Epithelial cell of proximal tubule (primary cell): ENCODE results near the gene LAMA2. TPM values are rescaled to one million over a fixed set of nuclear protein-coding genes. Genes with fewer than 3 reads are reported as not detected.
"Not testable (repeated sequence)": the region's sequence is repeated elsewhere in the genome, so short reads cannot be mapped to it uniquely, and the experiment has no call there.

ENCODE experiments used
- DNase-seq: peaks from one replicate; pipeline ENCODE4 v3.0.0-alpha.2; 2011; ENCODE audit warnings: low read depth
- H3K4me3 ChIP-seq: 2 replicates; pipeline ENCODE4 v1.5.1; 2011; ENCODE audit warnings: low read depth, mild to moderate bottlenecking, low read length
- total RNA-seq: library from RNA; depleted of rRNA; stranded (reverse); fragments of >200 nt; gene quantifications from 2 replicates; pipeline ENCODE4 v1.2.3, GENCODE V29; 2015
- TF ChIP-seq, protein P1 (sequence below): conservative IDR thresholded peaks from 2 replicates; pipeline ENCODE4 v1.5.1; 2012; ENCODE audit warnings: low read depth, mild to moderate bottlenecking, low read length

The LAMA2 gene
- total RNA-seq, 1 donor from 2014 or later: 0.69 TPM

- H3K4me3 ChIP-seq: no peak overlapping the region
- TF ChIP-seq, protein P1, sequence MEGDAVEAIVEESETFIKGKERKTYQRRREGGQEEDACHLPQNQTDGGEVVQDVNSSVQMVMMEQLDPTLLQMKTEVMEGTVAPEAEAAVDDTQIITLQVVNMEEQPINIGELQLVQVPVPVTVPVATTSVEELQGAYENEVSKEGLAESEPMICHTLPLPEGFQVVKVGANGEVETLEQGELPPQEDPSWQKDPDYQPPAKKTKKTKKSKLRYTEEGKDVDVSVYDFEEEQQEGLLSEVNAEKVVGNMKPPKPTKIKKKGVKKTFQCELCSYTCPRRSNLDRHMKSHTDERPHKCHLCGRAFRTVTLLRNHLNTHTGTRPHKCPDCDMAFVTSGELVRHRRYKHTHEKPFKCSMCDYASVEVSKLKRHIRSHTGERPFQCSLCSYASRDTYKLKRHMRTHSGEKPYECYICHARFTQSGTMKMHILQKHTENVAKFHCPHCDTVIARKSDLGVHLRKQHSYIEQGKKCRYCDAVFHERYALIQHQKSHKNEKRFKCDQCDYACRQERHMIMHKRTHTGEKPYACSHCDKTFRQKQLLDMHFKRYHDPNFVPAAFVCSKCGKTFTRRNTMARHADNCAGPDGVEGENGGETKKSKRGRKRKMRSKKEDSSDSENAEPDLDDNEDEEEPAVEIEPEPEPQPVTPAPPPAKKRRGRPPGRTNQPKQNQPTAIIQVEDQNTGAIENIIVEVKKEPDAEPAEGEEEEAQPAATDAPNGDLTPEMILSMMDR: no peak
- DNase-seq: no peak
Observed at GRCh38 chr6:129050086-129050485, 167.1 kb downstream of the LAMA2 start.

DNA sequence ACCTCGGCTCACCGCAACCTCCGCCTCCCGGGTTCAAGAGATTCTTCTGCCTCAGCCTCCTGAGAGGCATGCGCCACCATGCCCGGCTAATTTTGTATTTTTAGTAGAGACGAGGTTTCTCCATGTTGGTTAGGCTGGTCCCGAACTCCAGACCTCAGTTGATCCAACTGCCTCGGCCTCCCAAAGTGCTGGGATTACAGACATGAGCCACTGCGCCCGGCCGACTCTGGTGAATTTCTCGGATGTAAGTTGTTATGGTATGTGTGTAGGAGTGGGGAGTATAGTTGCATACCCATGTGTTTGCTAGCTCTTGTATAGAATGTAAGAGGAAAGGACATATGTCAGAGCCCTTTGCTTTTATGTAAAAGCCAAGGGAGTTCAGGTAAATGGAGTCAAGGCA lies 170.2 kb downstream of the LAMA2 start:
- DNase-seq: not testable (repeated sequence)

DNA sequence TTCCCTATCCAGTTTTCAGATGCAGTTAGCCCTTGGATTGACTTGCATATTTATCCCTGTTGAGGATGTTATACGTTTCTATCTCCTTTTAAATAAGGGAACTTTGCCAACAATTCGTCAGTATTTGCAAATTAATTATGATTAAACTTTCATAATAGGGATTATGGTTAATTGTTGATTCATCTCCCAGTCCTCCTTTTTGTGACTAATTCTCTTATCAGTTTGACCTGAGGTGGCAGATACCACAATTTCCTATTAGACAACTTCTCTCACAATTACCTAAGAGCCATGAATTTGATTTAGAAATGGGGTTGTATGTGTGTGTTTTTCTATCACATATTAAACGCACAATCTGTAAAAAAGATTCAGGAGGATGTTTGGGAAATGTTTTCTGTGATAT lies 172.9 kb downstream of the LAMA2 start:
- TF ChIP-seq, protein P1: no peak
- H3K4me3 ChIP-seq: no peak overlapping the region
- DNase-seq: no peak

More for the DNA sequence above, 170.2 kb downstream of the LAMA2 start:
- H3K4me3 ChIP-seq: not testable (repeated sequence)

- H3K4me3 ChIP-seq: no peak overlapping the region
- TF ChIP-seq, protein P1: no peak
- no peak for DNase-seq
Observed at GRCh38 chr6:129059650-129060049, 176.7 kb downstream of the LAMA2 start.

GRCh38 chr6:129069006-129069405 lies 186.1 kb downstream of the LAMA2 start:
- no peak for DNase-seq
- H3K4me3 ChIP-seq: no peak overlapping the region
- TF ChIP-seq, protein P1: no peak

GRCh38 chr6:129073051-129073450 lies 190.1 kb downstream of the LAMA2 start:
- TF ChIP-seq, protein P1: no peak
- DNase-seq: no peak
- no peak overlapping the region for H3K4me3 ChIP-seq

GRCh38 chr6:129073691-129074395 lies 190.9 kb downstream of the LAMA2 start:
- no peak for DNase-seq
- TF ChIP-seq, protein P1: no peak
- no peak overlapping the region for H3K4me3 ChIP-seq
